Motor neuron (in vitro differentiated cells): Measurements from ENCODE around the gene EPS8L3. TPM values are rescaled to one million over a fixed set of nuclear protein-coding genes. Genes with fewer than 3 reads are reported as not detected.
"Not testable (repeated sequence)": the region's sequence is repeated elsewhere in the genome, so short reads cannot be mapped to it uniquely, and the experiment has no call there.

Experiments used
- ATAC-seq, 8 experiments: fragments of 200-7000 bp; cut with Tn5 transposase; replicated peaks in 6 of 8; 2 replicates each; pipeline ENCODE4 v1.8.0; 2021; ENCODE audit warnings: mild to moderate bottlenecking in 8 of 8, moderate library complexity in 8 of 8
- H3K27ac ChIP-seq, 2 donors: fragments of 250-450 bp; sonication (Bioruptor Pico); 2 replicates each; pipeline ENCODE4 v1.9.0; 2021; ENCODE audit warnings: antibody characterized with exemption in 2 of 2, mild to moderate bottlenecking in 2 of 2, moderate library complexity in 1 of 2
- H3K4me1 ChIP-seq, 2 donors: fragments of 250-450 bp; sonication (Bioruptor Pico); replicated peaks in 1 of 2; 2 replicates each; pipeline ENCODE4 v1.6.1; 2021; ENCODE audit warnings: antibody characterized with exemption in 2 of 2, mild to moderate bottlenecking in 2 of 2, moderate library complexity in 1 of 2
- H3K4me3 ChIP-seq, 5 donors: fragments of 250-450 bp; sonication (Bioruptor Pico); 2 replicates each; pipeline ENCODE4 v1.9.0; 2021; ENCODE audit warnings: antibody characterized with exemption in 5 of 5, mild to moderate bottlenecking in 5 of 5, moderate library complexity in 4 of 5
- WGBS, 10 experiments: fragments of 450-650 bp; shearing (Covaris generic); methylation state at CpG; one replicate each; pipeline ENCODE4 v1.0.0; 2022; 5-methylcytosine and 5-hydroxymethylcytosine counted together
- in situ Hi-C, 9 experiments: fragments of 400-800 bp; cut with MboI; loops; one replicate each; pipeline ENCODE4 v1.15.0; 2021; ENCODE audit warnings: low sequenced_read_pairs in 9 of 9, low pct_unique_long_range_greater_than_20kb in 2 of 9; ENCODE audit not compliant: unreplicated experiment in 9 of 9
- total RNA-seq, 8 experiments: library from RNA; unstranded; fragments of 300-600 nt; gene quantifications; 2 replicates each; pipeline versions ENCODE4 v1.2.3 to v1.2.4, GENCODE V29; 2022

The EPS8L3 gene
- total RNA-seq, 8 experiments from 2014 or later = 1.0 to 3.1 TPM; not detected in 6

DNA sequence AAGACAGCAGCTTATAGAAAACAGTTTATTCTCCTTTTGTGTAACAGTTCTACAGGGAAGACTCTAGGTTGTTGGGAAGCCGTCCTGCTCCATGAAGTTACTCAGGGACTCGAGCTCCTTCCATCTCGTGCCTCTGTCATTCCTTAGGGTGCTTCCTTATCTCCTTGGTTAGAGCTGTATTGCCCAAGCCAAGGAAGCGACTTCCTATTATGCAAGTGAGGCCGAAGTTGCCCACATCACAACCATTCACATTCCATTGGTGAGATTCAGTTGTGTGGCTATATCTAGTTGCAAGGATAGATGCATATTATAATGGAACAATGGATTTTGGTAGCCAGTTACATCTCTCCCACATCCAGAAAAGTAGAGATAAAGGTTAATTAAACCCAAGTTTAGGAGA lies 42.7 kb downstream of the EPS8L3 start:
- WGBS, 10 experiments = 53 to 100% (median 81%) methylated on average over 2 to 5 of the region's 5 CpGs; no CpG with 5 or more reads in 2 of the 10 experiments
- no peak for ATAC-seq
- in situ Hi-C loops = no loop called here

DNA sequence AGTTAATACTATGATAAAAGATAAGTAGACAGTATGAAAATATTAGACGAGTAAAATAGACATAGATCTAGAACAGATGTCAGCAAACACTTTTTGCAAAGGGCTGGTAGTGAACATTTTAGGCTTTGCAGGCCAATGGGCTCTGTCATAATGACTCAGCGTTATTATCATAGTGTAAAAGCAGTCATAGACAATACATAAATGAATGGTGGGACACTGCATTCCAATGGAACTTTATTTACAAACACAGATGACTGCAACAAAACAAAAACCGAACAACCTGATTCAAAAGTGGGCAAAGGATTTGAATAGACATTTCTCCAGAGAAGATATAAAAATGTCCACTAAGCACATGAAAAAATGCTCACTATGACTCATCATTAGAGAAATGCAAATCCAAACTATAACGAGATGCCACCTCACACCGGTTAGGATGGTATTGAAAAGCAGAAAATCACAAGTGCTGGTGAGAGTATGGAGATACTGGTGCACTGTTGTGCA lies 44.3 kb downstream of the EPS8L3 start:
- peak in 3 of 8 experiments; percentile 6 to 58 (median 39) for ATAC-seq
- Histone ChIP-seq H3K27ac (no peak overlapping the region), H3K4me3 (no peak overlapping the region), H3K4me1 (no peaks in the 10 kb centered on the region)
- in situ Hi-C loops = no loop called here
- WGBS, 10 experiments = 0 to 97% (median 84%) methylated on average over 1 to 5 of the region's 5 CpGs

More for the DNA sequence above, 42.7 kb downstream of the EPS8L3 start:
- no peak overlapping the region for H3K4me3 ChIP-seq
- H3K27ac ChIP-seq = no peak overlapping the region
- H3K4me1 ChIP-seq = no peaks in the 10 kb centered on the region

DNA sequence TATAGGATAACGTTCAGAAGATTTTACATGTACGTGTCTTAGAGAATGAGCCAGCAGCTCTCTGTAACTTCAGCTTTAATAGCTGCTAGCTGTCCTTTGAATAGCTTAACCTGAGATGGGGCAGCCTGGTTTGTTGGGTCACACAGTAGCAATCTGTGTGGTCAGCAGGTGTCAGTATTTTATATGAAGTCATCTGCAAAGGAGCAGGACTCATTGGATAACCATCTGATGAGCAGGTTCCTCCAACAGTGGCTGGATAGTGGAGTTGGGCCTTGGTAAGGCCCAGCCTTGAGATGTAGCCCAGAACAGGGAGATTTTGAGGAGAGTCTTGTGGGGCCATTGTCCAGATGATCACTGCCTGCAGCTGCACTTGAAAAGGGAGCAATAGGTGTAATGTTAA lies 45.2 kb downstream of the EPS8L3 start:
- in situ Hi-C loops = no loop called here
- Histone ChIP-seq H3K4me1 (peaks cover 0 to 2% of the 10 kb centered on the region in 2 donors), H3K27ac (no peak overlapping the region), H3K4me3 (no peak overlapping the region)
- ATAC-seq = peak in 1 of 8 experiments; percentile 4
- WGBS, 10 experiments = 78 to 100% (median 93%) methylated on average over 1 to 2 of the region's 2 CpGs; no CpG with 5 or more reads in 3 of the 10 experiments

DNA sequence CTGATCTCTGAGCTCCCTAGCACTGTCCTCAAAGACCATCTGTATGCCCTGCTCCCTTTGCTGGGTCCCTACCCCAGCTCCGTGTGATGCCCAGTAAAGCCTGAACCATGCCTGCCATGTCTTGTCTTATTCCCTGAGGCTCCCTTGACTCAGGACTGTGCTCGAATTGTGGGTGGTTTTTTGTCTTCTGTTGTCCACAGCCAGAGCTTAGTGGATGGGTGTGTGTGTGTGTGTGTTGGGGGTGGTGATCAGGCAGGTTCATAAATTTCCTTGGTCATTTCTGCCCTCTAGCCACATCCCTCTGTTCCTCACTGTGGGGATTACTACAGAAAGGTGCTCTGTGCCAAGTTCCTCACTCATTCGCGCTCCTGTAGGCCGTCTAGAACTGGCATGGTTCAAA lies 46.0 kb downstream of the EPS8L3 start:
- Histone ChIP-seq H3K4me3 (no peak overlapping the region), H3K27ac (no peak overlapping the region), H3K4me1 (peaks cover 0 to 2% of the 10 kb centered on the region in 2 donors)
- ATAC-seq = peak in 1 of 8 experiments; percentile 8
- in situ Hi-C loops = no loop called here
- WGBS, 10 experiments = 33 to 100% (median 94%) methylated on average over 1 to 5 of the region's 5 CpGs; no CpG with 5 or more reads in 2 of the 10 experiments

DNA sequence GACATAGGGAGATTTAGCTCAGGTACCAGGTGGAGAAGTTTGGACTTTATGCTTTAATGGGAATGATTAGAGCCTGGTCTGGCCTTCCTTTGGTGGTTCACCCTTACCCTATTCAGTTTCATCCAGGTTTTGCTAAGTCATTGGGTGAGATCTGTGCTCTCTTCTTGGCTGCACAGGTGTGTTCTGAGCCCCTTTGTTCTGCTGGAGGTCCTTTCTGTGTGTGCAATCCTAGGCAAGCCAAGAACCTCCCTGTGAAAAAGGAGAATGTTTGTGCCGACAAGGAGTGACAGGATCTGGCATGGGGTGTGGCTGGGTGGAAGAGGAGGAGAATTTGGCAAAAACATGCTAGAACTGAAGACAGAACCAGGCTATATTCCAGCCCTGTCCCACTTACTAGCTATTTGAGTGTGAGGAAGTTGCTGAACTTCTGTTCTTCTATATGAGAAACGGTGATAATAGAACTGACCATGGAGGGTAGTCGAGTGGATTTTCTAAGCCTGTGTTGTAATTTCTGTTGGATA lies 47.1 kb downstream of the EPS8L3 start:
- in situ Hi-C loops = no loop called here
- Histone ChIP-seq H3K4me1 (peaks cover 0 to 2% of the 10 kb centered on the region in 2 donors), H3K4me3 (no peak overlapping the region), H3K27ac (no peak overlapping the region)
- no peak for ATAC-seq
- 4 to 100% (median 75%) methylated on average over 1 to 3 of the region's 3 CpGs; no CpG with 5 or more reads in 1 of the 10 experiments for WGBS, 10 experiments

DNA sequence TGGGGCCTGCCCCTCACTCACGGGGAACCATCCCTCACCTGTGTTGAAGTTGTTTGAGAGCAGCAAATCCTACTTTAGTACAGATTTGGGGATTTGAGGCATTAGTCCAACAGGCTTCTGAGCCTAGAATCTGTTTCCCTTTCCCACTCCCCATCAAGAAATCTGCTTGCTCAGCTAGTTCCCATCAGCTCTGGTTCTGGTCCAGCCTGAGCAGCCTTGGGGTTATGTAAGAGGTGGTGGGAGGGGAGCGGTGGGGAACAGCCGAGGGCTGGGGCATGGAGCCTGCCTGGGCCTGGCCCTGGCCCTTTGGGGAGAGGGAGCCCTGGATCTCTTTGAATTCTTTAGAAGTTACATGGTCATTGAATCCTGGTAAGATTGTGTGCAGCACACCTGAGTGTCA lies 47.6 kb downstream of the EPS8L3 start:
- in situ Hi-C loops = no loop called here
- Histone ChIP-seq H3K27ac (no peak overlapping the region), H3K4me1 (peaks cover 0 to 2% of the 10 kb centered on the region in 2 donors), H3K4me3 (no peak overlapping the region)
- no peak for ATAC-seq
- WGBS, 10 experiments = 80 to 88% methylated on average over 1 to 2 of the region's 3 CpGs; no CpG with 5 or more reads in 8 of the 10 experiments

DNA sequence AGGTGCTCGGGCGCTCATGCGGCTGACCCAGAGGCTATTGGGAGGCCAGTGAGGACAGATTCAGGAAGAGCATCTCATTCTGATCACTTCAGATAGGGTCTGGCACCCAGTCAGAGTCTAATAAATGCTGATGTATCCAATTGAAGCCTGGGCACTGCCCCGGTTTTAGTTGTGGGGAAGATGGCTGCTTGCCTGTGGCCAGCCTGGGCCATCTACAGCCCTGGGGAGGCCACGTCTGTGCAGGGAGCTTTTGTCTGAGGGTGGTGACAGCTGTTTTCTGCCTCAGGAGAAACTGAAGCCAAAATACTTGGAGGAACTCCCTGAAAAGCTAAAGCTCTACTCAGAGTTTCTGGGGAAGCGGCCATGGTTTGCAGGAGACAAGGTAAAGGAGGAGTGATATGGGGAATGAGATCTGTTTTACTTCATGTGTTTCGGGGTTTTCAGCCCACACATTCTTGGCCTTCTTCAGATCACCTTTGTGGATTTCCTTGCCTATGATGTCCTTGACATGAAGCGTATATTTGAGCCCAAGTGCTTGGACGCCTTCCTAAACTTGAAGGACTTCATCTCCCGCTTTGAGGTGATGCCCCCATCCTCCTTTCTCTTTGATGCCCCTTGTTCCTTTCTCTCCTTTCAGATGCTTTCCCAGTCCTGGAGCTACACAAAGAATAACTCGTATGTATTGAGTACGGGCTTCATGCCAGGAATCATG lies 48.9 kb downstream of the EPS8L3 start:
- no peak for ATAC-seq
- 64 to 94% (median 82%) methylated on average over 1 to 9 of the region's 12 CpGs; no CpG with 5 or more reads in 1 of the 10 experiments for WGBS, 10 experiments
- Histone ChIP-seq H3K27ac (no peak overlapping the region), H3K4me1 (peaks cover 0 to 2% of the 10 kb centered on the region in 2 donors), H3K4me3 (no peak overlapping the region)
- in situ Hi-C loops = no loop called here

DNA sequence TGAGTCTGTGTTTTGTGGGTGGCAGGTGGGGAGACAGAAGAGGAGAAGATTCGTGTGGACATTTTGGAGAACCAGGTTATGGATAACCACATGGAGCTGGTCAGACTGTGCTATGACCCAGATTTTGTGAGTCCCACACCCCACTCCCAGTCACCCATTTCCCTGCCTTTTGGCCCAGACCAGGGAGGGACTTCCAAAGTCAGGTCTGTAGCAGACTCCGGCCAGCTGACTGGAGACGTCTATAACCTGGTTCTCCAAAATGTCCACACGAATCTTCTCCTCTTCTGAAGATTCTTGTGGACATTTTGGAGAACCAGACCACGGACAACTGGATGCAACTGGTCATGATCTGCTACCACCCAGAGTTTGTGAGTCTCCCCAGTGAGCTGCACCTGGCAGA lies 50.1 kb downstream of the EPS8L3 start:
- 40 to 93% (median 80%) methylated on average over 1 to 4 of the region's 5 CpGs; no CpG with 5 or more reads in 5 of the 10 experiments for WGBS, 10 experiments
- in situ Hi-C loops = no loop called here
- H3K4me3 ChIP-seq = no peak overlapping the region
- ATAC-seq = no peak
- H3K4me1 ChIP-seq = peaks cover 0 to 2% of the 10 kb centered on the region in 2 donors
- no peak overlapping the region for H3K27ac ChIP-seq

DNA sequence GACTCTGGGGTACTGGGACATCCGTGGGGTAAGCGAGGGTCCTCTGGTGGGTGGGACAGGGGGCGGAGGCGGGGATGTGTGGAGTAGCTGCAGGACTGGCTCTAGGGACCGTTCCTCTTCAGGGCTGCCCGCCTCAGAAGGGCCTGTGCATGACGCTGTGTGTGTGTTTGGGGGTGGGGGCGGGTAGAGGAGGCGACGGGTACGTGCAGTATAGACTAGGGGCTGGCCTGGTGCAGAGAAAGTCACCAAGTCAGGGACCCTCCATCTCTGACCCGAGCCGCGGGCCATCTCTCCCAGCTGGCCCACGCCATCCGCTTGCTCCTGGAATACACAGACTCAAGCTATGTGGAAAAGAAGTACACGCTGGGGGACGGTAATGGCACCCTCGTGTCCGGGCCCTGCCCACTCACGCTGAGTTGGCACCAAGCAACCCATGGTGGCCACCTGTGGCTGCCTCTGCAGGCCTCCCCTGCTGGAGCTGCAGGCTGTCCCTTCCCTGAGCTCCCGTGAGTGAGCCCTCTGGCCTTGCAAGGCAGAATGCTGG lies 51.3 kb downstream of the EPS8L3 start:
- in situ Hi-C loops = no loop called here
- peaks cover 0 to 2% of the 10 kb centered on the region in 2 donors for H3K4me1 ChIP-seq
- H3K4me3 ChIP-seq = no peak overlapping the region
- 40 to 81% methylated on average over 1 to 12 of the region's 22 CpGs; no CpG with 5 or more reads in 8 of the 10 experiments for WGBS, 10 experiments
- H3K27ac ChIP-seq = no peak overlapping the region
- peak in 1 of 8 experiments; percentile 36 for ATAC-seq

DNA sequence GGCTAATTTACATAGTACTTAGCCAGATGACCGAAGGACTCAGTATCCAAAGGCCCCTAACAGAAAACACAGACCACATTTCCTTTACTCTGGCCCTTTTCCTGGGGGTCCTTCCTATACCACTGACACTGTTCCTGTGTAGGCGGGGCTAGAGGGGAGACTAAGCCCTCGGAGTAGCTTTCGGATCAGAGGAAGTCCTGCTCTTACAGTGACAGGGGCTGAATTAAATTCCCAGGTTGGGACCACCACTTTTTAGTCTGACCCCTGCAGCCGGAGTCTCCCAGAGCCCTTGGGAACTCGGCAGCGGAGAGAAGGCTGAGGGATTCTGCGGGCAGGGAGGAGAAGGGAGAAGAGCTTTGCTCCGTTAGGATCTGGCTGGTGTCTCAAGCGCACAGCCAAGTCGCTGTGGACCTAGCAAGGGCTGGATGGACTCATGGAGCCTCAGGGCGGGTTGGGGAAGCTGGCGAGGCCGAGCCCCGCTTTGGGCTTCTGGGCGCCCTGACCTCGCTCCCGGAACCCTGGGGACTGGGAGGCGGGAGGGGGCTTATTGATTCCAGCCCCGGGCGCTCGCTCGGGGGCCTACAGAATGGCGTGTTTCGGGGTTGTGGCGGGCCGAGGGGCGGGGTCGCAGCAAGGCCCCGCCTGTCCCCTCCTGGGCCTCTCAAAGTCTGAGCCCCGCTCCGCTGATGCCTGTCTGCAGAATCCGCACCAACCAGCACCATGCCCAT lies 52.0 kb downstream of the EPS8L3 start, which contains the start of gene GSTM5:
TSS of gene GSTM5 (plus strand) at position 659 of the 728 bp plus-strand sequence. CDS start at position 721, 62 bp downstream.
- not testable (repeated sequence) for H3K4me3 ChIP-seq

DNA sequence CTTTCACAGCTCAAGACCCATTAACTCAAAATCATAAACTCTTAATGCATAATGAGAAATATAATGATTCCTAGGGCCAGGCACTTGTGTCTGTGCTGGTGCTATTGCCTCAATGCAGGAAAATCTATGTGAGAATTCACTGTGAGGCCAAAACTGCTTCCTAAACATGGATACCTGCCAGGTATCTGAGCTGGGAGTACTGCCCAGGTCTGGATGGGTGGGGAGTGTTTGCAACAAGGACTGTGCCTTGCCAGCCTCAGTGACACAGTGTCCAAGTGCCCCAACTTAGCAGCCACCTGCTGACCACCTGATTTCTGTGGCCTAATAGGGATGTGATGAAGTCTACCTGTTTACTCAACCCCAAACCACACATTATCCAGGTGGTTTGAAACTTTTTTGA lies 53.9 kb downstream of the EPS8L3 start:
- ATAC-seq, H3K4me3 ChIP-seq, H3K4me1 ChIP-seq, H3K27ac ChIP-seq, in situ Hi-C loops: not testable (repeated sequence)

More for the DNA sequence above, 52.0 kb downstream of the EPS8L3 start, which contains the start of gene GSTM5:
- H3K27ac ChIP-seq, H3K4me1 ChIP-seq, in situ Hi-C loops: not testable (repeated sequence)
- 61 to 100% methylated on average over 1 to 4 of the region's 33 CpGs; no CpG with 5 or more reads in 8 of the 10 experiments for WGBS, 10 experiments
- peak in 3 of 8 experiments; percentile 46 to 56 (median 50) for ATAC-seq

DNA sequence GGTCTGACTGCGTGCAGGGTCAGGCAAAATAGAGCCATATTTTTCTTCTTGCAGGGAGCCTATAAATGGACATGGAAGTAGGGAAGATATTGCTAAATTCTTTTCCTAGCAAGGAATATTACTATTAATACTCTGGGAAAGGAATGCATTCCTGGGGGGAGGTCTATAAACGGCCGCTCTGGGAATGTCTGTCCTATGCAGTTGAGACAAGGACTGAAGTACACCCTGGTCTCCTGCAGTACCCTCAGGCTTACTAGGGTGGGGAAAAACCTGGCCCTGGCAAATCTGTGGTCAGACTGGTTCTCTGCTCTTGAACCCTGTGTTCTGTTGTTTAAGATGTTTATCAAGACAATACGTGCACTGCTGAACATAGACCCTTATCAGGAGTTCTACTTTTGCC lies 54.8 kb downstream of the EPS8L3 start:
- 79 to 100% (median 93%) methylated on average over 1 to 4 of the region's 4 CpGs; no CpG with 5 or more reads in 2 of the 10 experiments for WGBS, 10 experiments
- H3K4me1 ChIP-seq, in situ Hi-C loops, H3K4me3 ChIP-seq, ATAC-seq, H3K27ac ChIP-seq: not testable (repeated sequence)

DNA sequence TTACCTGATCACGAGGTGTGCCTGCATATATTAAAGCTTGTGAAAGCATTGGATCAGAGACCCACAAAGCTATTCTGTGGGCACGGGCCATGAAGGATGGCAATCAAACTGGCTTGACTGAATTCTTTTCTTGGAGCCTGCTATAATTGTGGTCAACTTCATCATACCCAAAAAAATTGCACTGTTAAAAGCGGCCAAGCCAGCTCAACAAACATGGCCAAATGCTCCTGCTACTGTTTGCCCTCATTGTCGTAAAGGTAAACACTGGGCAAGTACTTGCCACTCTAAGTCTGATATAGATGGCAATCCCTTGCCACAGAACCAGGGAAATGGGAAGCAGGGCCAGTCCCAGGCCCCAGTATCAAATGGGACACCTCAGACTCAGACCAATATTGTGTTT lies 58.3 kb downstream of the EPS8L3 start:
- in situ Hi-C loops = no loop called here
- no peak overlapping the region for H3K4me3 ChIP-seq
- 8 to 93% (median 68%) methylated on average over 1 to 4 of the region's 4 CpGs for WGBS, 10 experiments

More for the DNA sequence above, 58.3 kb downstream of the EPS8L3 start:
- no peak for ATAC-seq
- Histone ChIP-seq H3K4me1 (no peaks in the 10 kb centered on the region), H3K27ac (no peak overlapping the region)
